Adrenal gland (tissue), 12 donors: ENCODE data around the gene DEAF1. TPM values are rescaled to one million over a fixed set of nuclear protein-coding genes. Genes with fewer than 3 reads are reported as not detected.

Experiments used
- DNase-seq, 7 donors: peaks; one replicate each; pipeline ENCODE4 v3.0.0-alpha.2; 2019 to 2020
- H3K27ac ChIP-seq, 5 donors: fragments of 200-600 bp; sonication (generic) in 4 of 5; 1 replicate in 3 of 5; 2 replicates in 2 of 5; pipeline versions ENCODE4 v1.5.1 to v1.8.0; 2016 to 2020; ENCODE audit warnings: mild to moderate bottlenecking in 1 of 5
- H3K27me3 ChIP-seq: fragments of 200-600 bp; 2 replicates; pipeline ENCODE4 v1.8.0; 2021
- H3K36me3 ChIP-seq, 2 donors: fragments of 200-600 bp; replicated peaks in 1 of 2; 1 replicate in 1 of 2; 2 replicates in 1 of 2; pipeline versions ENCODE4 v1.5.1 to v1.8.0; 2018 to 2022
- H3K4me1 ChIP-seq, 2 donors: fragments of 200-600 bp; replicated peaks in 1 of 2; 1 replicate in 1 of 2; 2 replicates in 1 of 2; pipeline versions ENCODE4 v1.5.1 to v1.8.0; 2018 to 2021
- H3K4me3 ChIP-seq, 4 donors: fragments of 200-600 bp; sonication (generic) in 3 of 4; one replicate each; pipeline ENCODE4 v1.5.1; 2016 to 2018
- H3K9me3 ChIP-seq, 3 donors: fragments of 200-600 bp; sonication (generic) in 1 of 3; replicated peaks in 1 of 3; 1 replicate in 2 of 3; 2 replicates in 1 of 3; pipeline versions ENCODE4 v1.5.1 to v1.8.0; 2016 to 2021
- CTCF ChIP-seq, 6 experiments: fragments of 450-650 bp in 4 of 6; fragments of 200-600 bp in 2 of 6; sonication (generic) in 1 of 6; IDR thresholded peaks; 1 replicate in 5 of 6; 2 replicates in 1 of 6; pipeline versions ENCODE4 v1.5.1 to v1.8.0; 2016 to 2021; ENCODE audit warnings: antibody characterized with exemption in 6 of 6, mild to moderate bottlenecking in 2 of 6, moderate library complexity in 1 of 6
- POLR2A ChIP-seq, 2 donors: fragments of 450-650 bp; IDR thresholded peaks; one replicate each; pipeline ENCODE4 v1.6.1; 2017; ENCODE audit warnings: antibody characterized with exemption in 2 of 2, mild to moderate bottlenecking in 2 of 2, moderate library complexity in 1 of 2
- WGBS, 4 donors: extraction: QIAGEN DNeasy Blood & Tissue Kit in 2 of 4; methylation state at CpG; one replicate each; pipeline versions ENCODE4 v1.1.5 to v1.1.7; 2013 to 2017; 5-methylcytosine and 5-hydroxymethylcytosine counted together
- intact Hi-C, 2 donors: fragments of 100-400 bp; cut with DNase I; formaldehyde crosslinking; loops; one replicate each; pipeline versions ENCODE4 v1.14.1 to v1.15.0; 2022 to 2023
- polyA plus RNA-seq, 3 donors: library from polyadenylated mRNA; stranded (reverse); fragments of 200-250 nt in 2 of 3; fragments of 350-450 nt in 1 of 3; fragmentation: Illumina TruSeq in 1 of 3; extraction: RNeasy Lipid Tissue Mini Kit (QIAGEN cat#74804) in 1 of 3; gene quantifications; one replicate each; pipeline ENCODE4 v1.2.3, GENCODE V29; 2013 to 2014
- total RNA-seq, 9 donors: library from RNA; depleted of rRNA in 4 of 9; stranded (reverse); fragments of >200 nt in 4 of 9; fragments of 120-200 nt in 1 of 9; fragmentation: NEBNext Ultra II Directional in 1 of 9; extraction: Animal tissue kit (Norgen Biotek cat#: 25700) in 1 of 9; gene quantifications; one replicate each; pipeline versions ENCODE4 v1.1.0 to v1.2.4, GENCODE V29; 2013 to 2023
- donor health status: healthy with polysubstance abuse.
- donor health status: Bipolar disorder and iron deficiency.
- donor health status: DM: yes; HTN: yes; CAD: no.
- donor health status: DM: no; HTN: no; CAD: no.
- donor health status: DM: no; HTN: no; CAD: no.
- donor health status: DM: yes; HTN: yes; CAD: no.

The DEAF1 gene
- total and polyA plus RNA-seq, 12 donors: 20.6 to 131 (median 55.5) TPM

GRCh38 chr11:612201-612960 lies 82.6 kb downstream of the DEAF1 start:
- DNase-seq: no peak
- H3K27ac ChIP-seq: no peak overlapping the region

GRCh38 chr11:611001-611996 lies 83.7 kb downstream of the DEAF1 start:
- H3K4me1 ChIP-seq: peaks cover 0 to 24% of the 10 kb centered on the region in 2 donors
- peaks cover 0 to 76% of the 10 kb centered on the region in 2 donors for H3K36me3 ChIP-seq
- TF ChIP-seq POLR2A (IDR thresholded peaks at IDR 0.05) (no peak), CTCF (IDR thresholded peaks at IDR 0.05) (no peak)
- H3K27ac ChIP-seq: no peak overlapping the region
- H3K9me3 ChIP-seq: no peaks in the 10 kb centered on the region
- no peak overlapping the region for H3K4me3 ChIP-seq
- no peak for DNase-seq
- H3K27me3 ChIP-seq: no peaks in the 10 kb centered on the region
- intact Hi-C loops: loop anchor here in 1 of 2 donors (5.0 kb wide), 1 partner anchor 54 kb away; no protein-coding TSS in a partner anchor
- WGBS, 4 donors: 84 to 91% (median 89%) methylated on average over 25 to 49 of the region's 49 CpGs

More at GRCh38 chr11:612201-612960, 82.6 kb downstream of the DEAF1 start:
- H3K4me1 ChIP-seq: peaks cover 0 to 24% of the 10 kb centered on the region in 2 donors
- intact Hi-C loops: loop anchor here in 1 of 2 donors (5.0 kb wide), 1 partner anchor 55 kb away; no protein-coding TSS in a partner anchor
- H3K4me3 ChIP-seq: no peak overlapping the region
- H3K9me3 ChIP-seq: no peaks in the 10 kb centered on the region
- H3K27me3 ChIP-seq: no peaks in the 10 kb centered on the region
- peaks cover 0 to 66% of the 10 kb centered on the region in 2 donors for H3K36me3 ChIP-seq
- peak in 2 of 6 experiments; percentile 13 to 15 for TF ChIP-seq CTCF (IDR thresholded peaks at IDR 0.05)
- no peak for TF ChIP-seq POLR2A (IDR thresholded peaks at IDR 0.05)
- 74 to 84% (median 80%) methylated on average over 10 to 27 of the region's 27 CpGs for WGBS, 4 donors

- TF ChIP-seq POLR2A (IDR thresholded peaks at IDR 0.05) (no peak), CTCF (IDR thresholded peaks at IDR 0.05) (no peak)
- peaks cover 0 to 23% of the 10 kb centered on the region in 2 donors for H3K4me1 ChIP-seq
- no peaks in the 10 kb centered on the region for H3K27me3 ChIP-seq
- H3K4me3 ChIP-seq: no peak overlapping the region
- WGBS, 4 donors: 92 to 95% (median 93%) methylated on average over 8 to 18 of the region's 18 CpGs
- no peak overlapping the region for H3K27ac ChIP-seq
- DNase-seq: no peak
- H3K9me3 ChIP-seq: no peaks in the 10 kb centered on the region
- intact Hi-C loops: loop anchor here in 1 of 2 donors (5.0 kb wide), 1 partner anchor 53 kb away; no protein-coding TSS in a partner anchor
- peaks cover 0 to 84% of the 10 kb centered on the region in 2 donors for H3K36me3 ChIP-seq
Measured at GRCh38 chr11:610146-610801, 84.7 kb downstream of the DEAF1 start.
